Cardiac muscle cell (in vitro differentiated cells and primary cell): Measurements from ENCODE around the gene PARVA. TPM values are rescaled to one million over a fixed set of nuclear protein-coding genes. Genes with fewer than 3 reads are reported as not detected.

Experiments
- DNase-seq, 2 donors: peaks; one replicate each; pipeline versions ENCODE4 v3.0.0 to v3.0.0-alpha.2; 2010 to 2017; ENCODE audit warnings: low read depth in 1 of 2, low spot score in 1 of 2
- H3K27ac ChIP-seq: fragments of 200-600 bp; sonication (generic); 2 replicates; pipeline ENCODE4 v1.5.1; 2016
- H3K27me3 ChIP-seq: fragments of 200-600 bp; sonication (generic); 2 replicates; pipeline ENCODE4 v1.6.0; 2016; ENCODE audit warnings: control low read depth
- H3K36me3 ChIP-seq: fragments of 200-600 bp; sonication (generic); 2 replicates; pipeline ENCODE4 v1.5.1; 2016; ENCODE audit warnings: control low read depth
- H3K4me1 ChIP-seq: fragments of 200-600 bp; sonication (generic); 2 replicates; pipeline ENCODE4 v1.8.1; 2017; ENCODE audit warnings: low read depth, mild to moderate bottlenecking, mixed run types
- H3K4me3 ChIP-seq: fragments of 200-600 bp; sonication (generic); 2 replicates; pipeline ENCODE4 v1.5.1; 2016; ENCODE audit warnings: mild to moderate bottlenecking
- H3K9me3 ChIP-seq: fragments of 200-600 bp; sonication (generic); 2 replicates; pipeline ENCODE4 v1.5.1; 2017; ENCODE audit warnings: low read depth, mild to moderate bottlenecking, control low read depth
- polyA plus RNA-seq: library from polyadenylated mRNA; unstranded; fragments of >200 nt; fragmentation: Nextera tagmentation; extraction: Ambion mirVana; gene quantifications from 2 replicates; pipeline ENCODE4 v1.2.1, GENCODE V29; 2016
- total RNA-seq: library from RNA; depleted of rRNA; stranded (reverse); fragments of >200 nt; gene quantifications from 2 replicates; pipeline ENCODE4 v1.2.3, GENCODE V29; 2016
- TF ChIP-seq, protein P1 (sequence below): IDR thresholded peaks from 2 replicates; pipeline ENCODE4 v1.5.1; 2012; ENCODE audit warnings: low read depth, mild to moderate bottlenecking, low read length

PARVA gene
- total and polyA plus RNA-seq, 2 experiments from 2014 or later: 13.0 to 24.2 TPM

DNA sequence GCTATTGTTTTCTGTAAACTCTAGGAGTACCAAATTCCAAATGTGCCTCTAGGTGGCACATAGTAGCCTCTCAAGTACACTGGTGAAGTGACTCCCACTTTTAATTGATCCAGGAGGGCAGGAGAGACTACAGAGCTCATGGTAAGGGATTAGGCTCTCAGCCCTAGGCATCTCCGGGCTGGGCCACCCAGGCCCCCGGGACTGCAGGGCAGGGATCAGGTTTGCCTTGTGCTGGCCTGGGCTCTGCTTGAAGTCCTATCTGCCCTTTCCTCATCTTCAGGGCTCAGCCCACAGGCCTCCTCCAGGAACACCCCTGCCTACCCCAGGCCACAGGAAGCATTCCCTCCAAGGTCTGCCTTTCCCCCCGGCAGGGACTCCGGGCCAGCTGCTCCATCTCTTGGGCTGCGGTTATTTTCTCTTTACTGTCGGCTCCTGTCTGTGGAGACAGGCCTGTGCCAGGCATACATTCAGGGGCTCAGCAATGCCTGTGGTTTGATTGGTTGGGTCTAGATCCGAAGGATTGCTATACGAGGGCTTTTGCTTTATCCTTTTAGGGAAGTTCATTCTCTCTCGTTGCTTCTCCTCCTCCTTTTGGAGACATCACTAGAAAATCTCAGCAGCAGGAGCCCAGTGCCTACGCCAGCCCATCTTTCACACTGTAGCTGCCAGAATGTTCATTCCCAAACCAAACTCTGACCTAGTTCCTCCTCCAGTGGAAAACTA lies 32.8 kb downstream of the PARVA start:
- H3K9me3 ChIP-seq: no peaks in the 10 kb centered on the region
- TF ChIP-seq, protein P1, sequence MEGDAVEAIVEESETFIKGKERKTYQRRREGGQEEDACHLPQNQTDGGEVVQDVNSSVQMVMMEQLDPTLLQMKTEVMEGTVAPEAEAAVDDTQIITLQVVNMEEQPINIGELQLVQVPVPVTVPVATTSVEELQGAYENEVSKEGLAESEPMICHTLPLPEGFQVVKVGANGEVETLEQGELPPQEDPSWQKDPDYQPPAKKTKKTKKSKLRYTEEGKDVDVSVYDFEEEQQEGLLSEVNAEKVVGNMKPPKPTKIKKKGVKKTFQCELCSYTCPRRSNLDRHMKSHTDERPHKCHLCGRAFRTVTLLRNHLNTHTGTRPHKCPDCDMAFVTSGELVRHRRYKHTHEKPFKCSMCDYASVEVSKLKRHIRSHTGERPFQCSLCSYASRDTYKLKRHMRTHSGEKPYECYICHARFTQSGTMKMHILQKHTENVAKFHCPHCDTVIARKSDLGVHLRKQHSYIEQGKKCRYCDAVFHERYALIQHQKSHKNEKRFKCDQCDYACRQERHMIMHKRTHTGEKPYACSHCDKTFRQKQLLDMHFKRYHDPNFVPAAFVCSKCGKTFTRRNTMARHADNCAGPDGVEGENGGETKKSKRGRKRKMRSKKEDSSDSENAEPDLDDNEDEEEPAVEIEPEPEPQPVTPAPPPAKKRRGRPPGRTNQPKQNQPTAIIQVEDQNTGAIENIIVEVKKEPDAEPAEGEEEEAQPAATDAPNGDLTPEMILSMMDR: no peak
- peak; percentile 15 to 88 for DNase-seq
- no peaks in the 10 kb centered on the region for H3K36me3 ChIP-seq
- H3K27ac ChIP-seq: no peak overlapping the region
- H3K4me3 ChIP-seq: no peak overlapping the region
- no peaks in the 10 kb centered on the region for H3K27me3 ChIP-seq
- peaks cover 4% of the 10 kb centered on the region for H3K4me1 ChIP-seq

DNA sequence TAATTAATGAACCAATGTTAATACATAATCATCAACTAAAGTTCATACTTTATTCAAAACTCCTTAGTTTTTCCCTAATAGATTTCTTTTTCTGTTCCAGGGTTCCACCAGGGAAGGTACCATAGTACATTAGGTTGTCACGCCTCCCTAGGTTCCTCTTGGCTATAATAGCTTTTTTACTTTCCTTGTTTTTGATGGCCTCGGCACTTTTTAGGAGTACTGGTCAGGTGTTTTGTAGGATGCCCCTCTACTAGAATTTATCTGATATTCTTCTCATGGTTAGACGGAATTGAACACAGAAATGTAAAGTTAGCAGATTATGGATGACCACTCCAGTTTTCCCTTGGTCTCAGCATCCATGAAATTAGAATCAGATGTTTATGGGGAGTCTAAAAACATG lies 34.0 kb downstream of the PARVA start:
- Histone ChIP-seq H3K4me3 (no peak overlapping the region), H3K27me3 (no peaks in the 10 kb centered on the region), H3K4me1 (peaks cover 4% of the 10 kb centered on the region), H3K27ac (no peak overlapping the region), H3K9me3 (no peaks in the 10 kb centered on the region), H3K36me3 (no peaks in the 10 kb centered on the region)
- TF ChIP-seq, protein P1: no peak
- no peak for DNase-seq

DNA sequence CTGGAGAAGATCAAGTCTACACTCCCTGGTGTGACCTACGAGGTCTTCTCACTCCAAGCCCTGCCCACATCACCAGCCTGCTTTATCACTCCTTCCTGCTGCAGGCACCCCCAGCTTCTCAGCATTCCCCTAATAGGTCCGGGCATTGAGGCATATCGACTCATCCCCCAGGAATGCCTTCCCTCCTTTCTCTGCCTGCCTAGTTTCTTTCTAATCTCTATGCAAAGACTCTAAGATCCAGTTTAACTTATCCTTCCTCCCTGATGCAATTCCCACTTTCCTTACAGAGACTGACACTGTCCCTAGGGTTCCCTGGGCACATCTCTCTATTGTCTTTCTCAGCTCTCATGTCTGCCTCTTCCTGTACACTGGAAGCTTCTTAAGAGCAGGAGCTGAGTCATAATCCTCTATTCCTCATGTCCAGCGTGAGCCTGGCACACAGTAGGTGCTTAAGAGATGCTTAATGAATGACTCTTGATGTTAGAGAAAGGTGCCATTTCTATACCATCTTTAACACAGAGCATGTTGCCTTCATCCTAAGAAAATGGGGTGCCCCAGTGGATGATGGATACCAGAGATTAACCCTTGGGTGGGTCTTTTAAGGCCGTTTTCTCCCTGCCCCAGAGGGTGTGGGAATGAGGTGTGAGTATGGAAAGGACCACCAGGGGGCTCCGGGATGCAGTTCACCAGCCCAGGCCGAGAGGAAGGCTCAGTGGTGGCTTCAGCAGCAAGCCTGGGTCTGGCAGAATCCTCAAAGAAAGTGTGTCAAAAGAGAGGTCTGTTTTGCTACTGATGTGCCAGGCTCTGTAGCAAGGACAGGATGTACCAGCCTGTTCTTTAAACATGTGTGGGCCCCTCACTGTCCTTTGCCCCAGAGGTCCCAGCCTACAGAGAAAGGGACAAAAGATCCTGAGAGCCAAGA lies 34.7 kb downstream of the PARVA start:
- Histone ChIP-seq H3K36me3 (no peaks in the 10 kb centered on the region), H3K27ac (no peak overlapping the region), H3K27me3 (no peaks in the 10 kb centered on the region), H3K9me3 (no peaks in the 10 kb centered on the region), H3K4me3 (no peak overlapping the region), H3K4me1 (peaks cover 4% of the 10 kb centered on the region)
- TF ChIP-seq, protein P1: peak; percentile 90
- DNase-seq: peak; percentile 82 to 91

DNA sequence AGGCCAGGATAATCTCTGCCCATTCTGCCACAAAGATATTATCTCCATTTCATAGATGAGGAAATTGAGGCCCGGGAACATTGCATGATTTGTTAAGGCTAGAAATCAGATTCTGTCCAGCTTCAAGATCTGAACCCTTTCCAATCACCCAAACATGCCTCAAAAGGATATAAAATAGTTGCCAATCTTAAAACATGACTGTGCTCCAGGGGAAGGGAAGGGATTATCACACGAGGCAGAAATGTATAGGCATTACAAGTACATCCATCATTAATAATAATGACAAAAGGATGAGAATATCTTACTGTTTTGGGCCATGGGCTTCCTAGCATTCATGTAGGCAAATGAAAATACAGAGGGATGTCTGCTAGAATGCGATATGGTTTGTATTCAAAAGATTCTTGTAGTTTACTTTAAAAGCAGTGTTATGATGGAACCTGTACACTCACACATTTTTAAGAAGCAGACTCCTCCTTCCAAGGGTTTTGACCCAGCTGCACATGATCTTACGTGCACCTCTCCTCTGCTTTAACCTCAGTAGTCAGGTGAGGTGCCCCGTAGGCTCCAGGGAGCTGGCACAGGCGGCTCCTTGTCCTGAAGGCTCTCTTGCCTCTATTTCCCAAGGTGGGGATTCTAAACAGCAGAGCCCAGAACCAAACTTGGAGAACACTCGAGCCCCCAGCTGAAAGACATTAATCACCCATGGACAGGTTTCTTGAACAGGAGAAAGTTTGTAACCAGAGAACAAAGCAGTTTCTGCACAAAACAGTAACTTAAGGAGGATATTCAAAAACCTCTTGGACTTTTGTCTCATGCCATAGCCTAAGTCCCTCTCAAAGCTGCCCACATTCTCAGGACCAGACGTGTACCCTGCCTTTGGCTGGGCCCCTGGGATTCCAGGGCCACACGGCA lies 36.0 kb downstream of the PARVA start:
- peaks cover 4% of the 10 kb centered on the region for H3K4me1 ChIP-seq
- no peak overlapping the region for H3K4me3 ChIP-seq
- TF ChIP-seq, protein P1: no peak
- DNase-seq: no peak
- H3K27ac ChIP-seq: no peak overlapping the region
- no peaks in the 10 kb centered on the region for H3K27me3 ChIP-seq
- no peaks in the 10 kb centered on the region for H3K36me3 ChIP-seq
- H3K9me3 ChIP-seq: no peaks in the 10 kb centered on the region

DNA sequence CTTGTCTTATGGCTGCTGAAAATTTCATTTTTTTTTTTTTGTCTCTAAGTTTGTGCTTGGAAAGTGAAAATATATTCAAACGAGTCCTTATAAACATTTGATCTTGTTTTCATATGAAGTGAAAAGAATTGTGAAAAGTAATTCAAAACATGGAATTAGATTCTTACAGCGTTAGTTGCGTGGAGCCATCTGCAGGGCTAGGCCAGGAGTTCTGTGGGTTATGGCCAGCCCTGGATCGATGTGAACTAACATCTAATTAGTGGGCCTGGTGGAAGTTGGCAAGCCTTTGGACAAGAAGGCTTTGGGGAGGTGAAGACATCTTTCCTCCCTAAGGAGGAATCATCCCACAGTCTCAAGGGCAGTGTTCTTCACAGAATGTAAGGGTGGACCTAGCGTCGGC lies 37.2 kb downstream of the PARVA start:
- Histone ChIP-seq H3K4me1 (peaks cover 4% of the 10 kb centered on the region), H3K36me3 (no peaks in the 10 kb centered on the region), H3K4me3 (no peak overlapping the region), H3K27ac (no peak overlapping the region), H3K9me3 (no peaks in the 10 kb centered on the region), H3K27me3 (no peaks in the 10 kb centered on the region)
- no peak for DNase-seq
- TF ChIP-seq, protein P1: no peak
